ENCODE data around the gene OR52H1.

The OR52H1 gene

GRCh38 chr11:5548440-5548839 is at the start of gene OR52H1:
OR52H1 (minus strand) TSS chr11:5548540; CDS start chr11:5545505, 3,035 bp downstream.
- no peak for DNase-seq
- H3K9me3 ChIP-seq: no peaks in the 10 kb centered on the region
- H3K36me3 ChIP-seq: no peaks in the 10 kb centered on the region
- H3K27ac ChIP-seq: no peak within 1 kb of the TSS
- no peak for TF ChIP-seq CTCF (IDR thresholded peaks at IDR 0.05)
- no peaks in the 10 kb centered on the region for H3K27me3 ChIP-seq
- no peaks in the 10 kb centered on the region for H3K4me1 ChIP-seq
- intact Hi-C loops (cut with DNase I; ENCODE audit: low total_unique reads): no loop called here
- no peak within 1 kb of the TSS for H3K4me3 ChIP-seq

GRCh38 chr11:5597953-5598352 is 49.6 kb upstream of the OR52H1 start:
- Histone ChIP-seq H3K4me3 (peak overlapping the region in 1 of 2 donors; percentile 58), H3K27ac (peak overlapping the region; percentile 76 to 81), H3K4me1 (peaks cover 0 to 26% (median 13%) of the 10 kb centered on the region in 4 donors), H3K9me3 (no peaks in the 10 kb centered on the region), H3K27me3 (no peaks in the 10 kb centered on the region), H3K36me3 (no peaks in the 10 kb centered on the region)
- no peak for TF ChIP-seq CTCF (IDR thresholded peaks at IDR 0.05)
- intact Hi-C loops (cut with DNase I; ENCODE audit: low total_unique reads): no loop called here
- DNase-seq: no peak

- no peaks in the 10 kb centered on the region for H3K27me3 ChIP-seq
- intact Hi-C loops (cut with DNase I; ENCODE audit: low total_unique reads): no loop called here
- H3K4me3 ChIP-seq: peak within 1 kb of the TSS; percentile 58 to 62
- H3K27ac ChIP-seq: peak within 1 kb of the TSS; percentile 76 to 81
- DNase-seq: peak; percentile 46 to 80
- H3K36me3 ChIP-seq: no peaks in the 10 kb centered on the region
- peaks cover 0 to 26% (median 13%) of the 10 kb centered on the region in 4 donors for H3K4me1 ChIP-seq
- no peaks in the 10 kb centered on the region for H3K9me3 ChIP-seq
- no peak for TF ChIP-seq CTCF (IDR thresholded peaks at IDR 0.05)
Observed at GRCh38 chr11:5596607-5597201, 48.4 kb upstream of the OR52H1 start, which contains the start of gene TRIM6. TRIM6 (plus strand) TSS chr11:5596637; CDS start chr11:5596898, 261 bp downstream.

- H3K27ac ChIP-seq: no peak overlapping the region
- no peaks in the 10 kb centered on the region for H3K9me3 ChIP-seq
- H3K4me3 ChIP-seq: no peak overlapping the region
- no peaks in the 10 kb centered on the region for H3K27me3 ChIP-seq
- no peak for DNase-seq
- H3K4me1 ChIP-seq: peaks cover 0 to 17% (median 12%) of the 10 kb centered on the region in 4 donors
- no peaks in the 10 kb centered on the region for H3K36me3 ChIP-seq
- TF ChIP-seq CTCF (IDR thresholded peaks at IDR 0.05): no peak
- intact Hi-C loops (cut with DNase I; ENCODE audit: low total_unique reads): no loop called here
Observed at GRCh38 chr11:5593146-5593545, 44.8 kb upstream of the OR52H1 start.

- Histone ChIP-seq H3K36me3 (no peaks in the 10 kb centered on the region), H3K9me3 (no peaks in the 10 kb centered on the region), H3K27ac (no peak overlapping the region), H3K4me1 (peaks cover 0 to 12% (median 8%) of the 10 kb centered on the region in 4 donors), H3K27me3 (no peaks in the 10 kb centered on the region), H3K4me3 (no peak overlapping the region)
- TF ChIP-seq CTCF (IDR thresholded peaks at IDR 0.05): no peak
- intact Hi-C loops (cut with DNase I; ENCODE audit: low total_unique reads): no loop called here
- no peak for DNase-seq
Observed at GRCh38 chr11:5592615-5593014, 44.3 kb upstream of the OR52H1 start.

Measured in tibial artery (tissue), 4 donors.